GM10266 (cell line): ENCODE results near the gene ZFP62.

Experiments
- DNase-seq: peaks from one replicate; pipeline ENCODE4 v3.0.0; 2012; ENCODE audit errors: extremely low spot score
- TF ChIP-seq, protein P1 (sequence below): IDR thresholded peaks from 2 replicates; pipeline ENCODE4 v1.5.1; 2012; ENCODE audit warnings: mild to moderate bottlenecking, low read depth; ENCODE audit not compliant: control insufficient read depth, insufficient read depth; ENCODE audit errors: missing control alignments

ZFP62 gene

DNA sequence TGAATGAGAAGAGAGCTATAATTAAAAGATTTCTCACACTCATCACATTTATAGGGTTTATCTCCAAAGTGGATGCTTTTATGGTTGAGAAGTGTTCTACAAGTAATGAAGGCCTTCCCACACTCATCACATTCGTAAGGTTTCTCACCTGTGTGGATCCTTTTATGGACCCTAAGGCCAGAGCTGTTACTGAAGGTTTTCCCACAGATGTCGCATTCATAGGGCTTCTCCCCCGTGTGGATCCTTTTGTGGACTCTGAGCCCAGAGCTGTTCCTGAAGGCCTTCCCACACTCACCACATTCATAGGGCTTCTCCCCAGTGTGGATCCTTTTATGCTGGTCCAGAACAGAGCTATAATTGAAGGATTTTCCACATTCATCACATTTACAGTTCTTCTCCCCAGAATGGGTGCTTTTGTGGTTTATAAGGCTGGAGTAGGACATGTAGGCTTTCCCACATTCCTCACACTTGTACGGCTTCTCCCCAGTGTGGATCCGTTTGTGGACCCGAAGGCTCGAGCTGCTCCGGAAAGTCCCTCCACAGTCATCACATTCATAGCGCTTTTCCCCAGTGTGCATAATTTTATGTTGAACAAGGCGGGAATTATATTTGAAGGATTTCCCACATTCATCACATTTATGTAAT lies 10.5 kb downstream of the ZFP62 start:
- no peak for DNase-seq
- TF ChIP-seq, protein P1, sequence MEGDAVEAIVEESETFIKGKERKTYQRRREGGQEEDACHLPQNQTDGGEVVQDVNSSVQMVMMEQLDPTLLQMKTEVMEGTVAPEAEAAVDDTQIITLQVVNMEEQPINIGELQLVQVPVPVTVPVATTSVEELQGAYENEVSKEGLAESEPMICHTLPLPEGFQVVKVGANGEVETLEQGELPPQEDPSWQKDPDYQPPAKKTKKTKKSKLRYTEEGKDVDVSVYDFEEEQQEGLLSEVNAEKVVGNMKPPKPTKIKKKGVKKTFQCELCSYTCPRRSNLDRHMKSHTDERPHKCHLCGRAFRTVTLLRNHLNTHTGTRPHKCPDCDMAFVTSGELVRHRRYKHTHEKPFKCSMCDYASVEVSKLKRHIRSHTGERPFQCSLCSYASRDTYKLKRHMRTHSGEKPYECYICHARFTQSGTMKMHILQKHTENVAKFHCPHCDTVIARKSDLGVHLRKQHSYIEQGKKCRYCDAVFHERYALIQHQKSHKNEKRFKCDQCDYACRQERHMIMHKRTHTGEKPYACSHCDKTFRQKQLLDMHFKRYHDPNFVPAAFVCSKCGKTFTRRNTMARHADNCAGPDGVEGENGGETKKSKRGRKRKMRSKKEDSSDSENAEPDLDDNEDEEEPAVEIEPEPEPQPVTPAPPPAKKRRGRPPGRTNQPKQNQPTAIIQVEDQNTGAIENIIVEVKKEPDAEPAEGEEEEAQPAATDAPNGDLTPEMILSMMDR = no peak

DNA sequence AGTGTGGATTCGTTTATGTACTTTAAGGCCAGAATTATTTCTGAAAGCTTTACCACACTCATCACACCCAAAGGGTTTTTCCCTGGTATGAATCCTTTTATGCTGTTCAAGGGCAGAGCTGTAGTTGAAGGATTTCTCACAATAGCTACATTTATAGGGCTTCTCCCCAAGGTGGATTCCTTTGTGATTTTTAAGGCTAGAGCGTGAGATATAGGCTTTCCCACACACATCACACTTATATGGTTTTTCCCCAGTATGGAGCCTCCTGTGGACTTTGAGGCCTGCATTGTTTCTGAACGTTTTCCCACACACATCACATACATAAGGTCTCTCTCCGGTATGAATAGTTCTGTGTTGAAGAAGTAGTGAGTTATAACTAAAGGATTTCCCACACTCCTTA lies 11.2 kb downstream of the ZFP62 start:
- DNase-seq = no peak
- TF ChIP-seq, protein P1 = no peak

DNA sequence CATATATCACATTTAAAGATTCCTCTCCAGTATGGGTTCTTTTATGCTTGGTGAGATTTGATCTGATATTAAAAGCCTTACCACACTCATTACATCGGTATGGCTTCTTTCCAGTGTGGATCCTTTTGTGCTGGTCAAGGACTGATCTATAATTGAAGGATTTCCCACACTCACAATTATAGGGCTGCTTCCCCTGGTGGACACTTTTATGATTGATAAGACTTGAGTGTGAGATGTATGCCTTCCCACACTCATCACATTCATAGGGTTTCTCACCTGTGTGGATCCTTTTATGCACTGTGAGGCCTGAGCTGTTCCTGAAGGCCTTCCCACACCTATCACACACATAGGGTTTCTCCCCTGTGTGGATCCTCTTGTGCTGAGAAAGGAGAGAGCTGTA lies 12.2 kb downstream of the ZFP62 start:
- DNase-seq = no peak
- TF ChIP-seq, protein P1 = no peak

DNA sequence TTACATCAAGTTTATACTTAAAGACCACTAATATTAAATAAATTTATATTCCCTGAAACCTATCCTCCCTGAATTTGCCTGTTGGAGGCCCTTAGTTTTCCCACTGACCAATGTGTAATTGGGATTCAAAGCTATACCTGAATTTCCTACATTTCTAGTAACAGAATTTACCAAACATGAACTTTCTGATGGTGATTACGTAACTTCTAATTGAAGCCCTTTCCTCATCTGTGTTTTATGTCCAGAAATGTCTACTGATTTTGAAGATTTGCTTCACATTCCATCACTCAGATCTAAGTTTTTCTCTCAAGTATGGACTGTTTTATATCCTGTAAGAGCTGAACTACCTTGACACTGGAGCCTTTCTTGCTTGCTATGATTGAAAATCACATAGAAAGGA lies 12.8 kb downstream of the ZFP62 start:
- TF ChIP-seq, protein P1 = no peak
- DNase-seq = no peak

DNA sequence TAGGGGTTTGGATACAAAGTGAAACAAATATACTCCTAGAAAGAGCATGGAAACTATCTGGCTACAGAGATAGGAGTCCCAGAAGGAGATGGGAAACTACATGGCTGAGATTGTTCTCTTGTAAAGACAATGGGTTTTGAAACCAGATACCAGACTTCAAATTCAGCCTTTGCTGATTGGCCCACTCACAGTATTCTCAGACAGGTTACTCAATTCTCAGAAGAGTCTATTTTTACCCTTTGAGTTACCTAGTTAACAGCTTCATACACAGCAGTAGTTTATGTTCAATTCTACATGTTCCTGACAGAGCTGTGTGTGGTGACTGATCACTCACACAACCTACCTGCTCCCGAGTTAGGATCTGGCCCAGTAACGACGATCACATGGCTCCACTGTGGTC lies 14.1 kb downstream of the ZFP62 start:
- no peak for DNase-seq
- TF ChIP-seq, protein P1 = no peak

DNA sequence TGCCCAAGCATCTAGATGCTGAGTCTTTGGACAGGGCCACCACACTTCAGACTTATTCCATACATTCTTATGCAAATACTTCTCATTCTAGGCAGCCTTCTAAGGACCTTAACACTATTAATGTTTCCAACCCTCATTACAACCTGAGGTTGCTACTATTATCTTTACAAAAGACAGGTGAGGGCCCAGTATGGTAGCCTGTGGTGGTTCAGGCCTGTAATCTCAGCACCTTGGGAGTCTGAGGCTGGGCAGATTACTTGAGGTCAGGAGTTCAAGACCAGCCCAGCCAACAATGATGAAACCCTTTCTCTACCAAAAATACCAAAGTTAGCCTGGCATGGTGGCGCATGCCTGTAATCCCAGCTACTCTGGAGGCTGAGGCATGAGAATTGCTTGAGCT lies 16.2 kb downstream of the ZFP62 start:
- no peak for DNase-seq
- TF ChIP-seq, protein P1 = no peak

DNA sequence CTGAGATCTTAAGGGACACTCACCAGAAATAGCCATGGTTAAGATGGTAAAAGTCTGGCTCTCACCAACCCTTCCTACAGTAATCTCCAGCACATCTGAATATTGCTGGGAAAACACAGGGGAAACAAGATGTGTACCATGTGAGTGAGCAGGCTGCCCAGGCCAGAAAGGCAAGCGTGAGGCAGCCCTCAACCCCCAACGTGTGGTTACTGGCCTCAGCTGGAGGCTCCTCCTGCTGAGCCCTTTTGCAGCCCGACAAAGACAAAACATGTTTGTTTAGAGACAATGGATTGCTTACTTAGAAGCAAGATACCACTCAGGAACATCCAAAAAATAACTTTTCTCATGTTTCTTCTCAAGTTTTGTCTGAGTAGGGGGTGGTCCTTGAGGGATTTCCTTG lies 16.6 kb downstream of the ZFP62 start:
- DNase-seq = no peak
- TF ChIP-seq, protein P1 = no peak
